ENCODE data around the gene PDGFD.

PDGFD gene

DNA sequence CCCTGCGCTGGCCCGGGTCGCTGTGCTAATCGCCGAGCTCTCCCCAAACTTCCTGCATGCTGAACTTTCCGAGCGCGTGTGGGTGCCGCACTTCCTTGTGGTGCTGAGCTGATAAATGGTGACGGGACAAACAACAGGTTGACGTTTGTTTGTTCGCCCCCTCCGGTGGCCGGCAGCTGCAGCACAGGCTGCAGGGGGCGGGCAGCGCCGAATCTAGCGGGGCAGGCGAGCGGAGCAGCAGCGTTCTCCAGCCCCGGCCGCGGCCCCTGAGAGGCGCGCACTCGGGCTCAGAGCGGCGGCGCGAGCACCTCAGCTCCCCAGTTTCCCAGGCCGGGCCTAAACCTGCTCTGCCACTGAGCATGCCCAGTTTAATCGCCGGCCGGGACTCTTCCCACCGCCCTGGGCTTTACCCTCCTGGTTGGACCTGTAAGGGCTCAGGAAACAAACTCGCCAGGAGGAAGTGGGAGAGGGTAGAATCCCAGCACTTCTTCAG, at the start of gene PDGFD:
Gene PDGFD, minus strand, starts transcription at position 120 of the 493 bp plus-strand sequence.
- peak within 1 kb of the TSS; percentile 53 for H3K4me3 ChIP-seq (ENCODE audit: low read depth, low read length)
- TF ChIP-seq, protein P1, sequence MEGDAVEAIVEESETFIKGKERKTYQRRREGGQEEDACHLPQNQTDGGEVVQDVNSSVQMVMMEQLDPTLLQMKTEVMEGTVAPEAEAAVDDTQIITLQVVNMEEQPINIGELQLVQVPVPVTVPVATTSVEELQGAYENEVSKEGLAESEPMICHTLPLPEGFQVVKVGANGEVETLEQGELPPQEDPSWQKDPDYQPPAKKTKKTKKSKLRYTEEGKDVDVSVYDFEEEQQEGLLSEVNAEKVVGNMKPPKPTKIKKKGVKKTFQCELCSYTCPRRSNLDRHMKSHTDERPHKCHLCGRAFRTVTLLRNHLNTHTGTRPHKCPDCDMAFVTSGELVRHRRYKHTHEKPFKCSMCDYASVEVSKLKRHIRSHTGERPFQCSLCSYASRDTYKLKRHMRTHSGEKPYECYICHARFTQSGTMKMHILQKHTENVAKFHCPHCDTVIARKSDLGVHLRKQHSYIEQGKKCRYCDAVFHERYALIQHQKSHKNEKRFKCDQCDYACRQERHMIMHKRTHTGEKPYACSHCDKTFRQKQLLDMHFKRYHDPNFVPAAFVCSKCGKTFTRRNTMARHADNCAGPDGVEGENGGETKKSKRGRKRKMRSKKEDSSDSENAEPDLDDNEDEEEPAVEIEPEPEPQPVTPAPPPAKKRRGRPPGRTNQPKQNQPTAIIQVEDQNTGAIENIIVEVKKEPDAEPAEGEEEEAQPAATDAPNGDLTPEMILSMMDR (IDR thresholded peaks at IDR 0.05; ENCODE audit: low read depth, low read length), result peak; percentile 47
- in situ Hi-C loops (cut with HindIII; ENCODE audit: low sequenced_read_pairs), result no loop called here
- peak; percentile 59 for DNase-seq (ENCODE audit: low read depth, low spot score)

DNA sequence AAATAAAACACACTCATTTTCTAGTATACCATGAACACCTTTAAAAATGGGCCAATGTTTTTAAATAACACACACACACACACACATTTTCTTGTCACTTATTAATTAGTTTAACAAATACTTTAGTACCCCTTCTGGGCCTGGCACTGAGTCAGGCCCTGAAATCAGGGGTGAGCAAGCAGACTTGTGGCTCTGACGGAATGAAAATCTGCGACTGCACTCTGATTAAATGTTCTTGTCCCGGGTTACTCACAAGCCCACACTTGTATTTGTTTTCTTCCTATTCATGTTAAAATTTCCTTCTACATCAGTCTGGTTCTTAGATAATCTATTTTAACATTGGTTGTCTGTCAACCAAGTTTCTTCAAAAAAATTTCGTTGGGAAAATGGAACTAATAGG, 43.0 kb upstream of the PDGFD start:
- DNase-seq (ENCODE audit: low read depth, low spot score), result no peak
- TF ChIP-seq, protein P1 (IDR thresholded peaks at IDR 0.05; ENCODE audit: low read depth, low read length), result no peak
- no peak overlapping the region for H3K4me3 ChIP-seq (ENCODE audit: low read depth, low read length)
- in situ Hi-C loops (cut with HindIII; ENCODE audit: low sequenced_read_pairs), result no loop called here

DNA sequence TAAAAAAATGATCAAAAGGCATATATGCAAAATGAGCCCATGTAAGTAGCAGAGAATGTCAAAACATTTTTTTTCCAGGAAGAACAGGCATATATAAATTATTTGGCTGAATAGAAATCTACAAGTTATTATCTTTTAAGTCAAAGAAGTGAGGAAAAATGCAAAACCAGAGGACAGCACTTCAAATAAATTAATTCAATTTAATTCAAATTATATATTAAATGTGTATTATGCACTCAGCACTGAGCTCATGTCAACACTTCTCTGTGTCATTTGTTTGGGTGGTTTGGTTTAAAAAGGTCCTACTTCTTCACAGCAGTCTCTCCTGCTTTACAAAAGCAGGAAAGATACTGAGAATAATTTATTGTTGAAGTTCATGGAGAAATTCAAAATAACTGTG, 41.9 kb upstream of the PDGFD start:
- in situ Hi-C loops (cut with HindIII; ENCODE audit: low sequenced_read_pairs), result no loop called here
- no peak for DNase-seq (ENCODE audit: low read depth, low spot score)
- no peak overlapping the region for H3K4me3 ChIP-seq (ENCODE audit: low read depth, low read length)
- TF ChIP-seq, protein P1 (IDR thresholded peaks at IDR 0.05; ENCODE audit: low read depth, low read length), result no peak

DNA sequence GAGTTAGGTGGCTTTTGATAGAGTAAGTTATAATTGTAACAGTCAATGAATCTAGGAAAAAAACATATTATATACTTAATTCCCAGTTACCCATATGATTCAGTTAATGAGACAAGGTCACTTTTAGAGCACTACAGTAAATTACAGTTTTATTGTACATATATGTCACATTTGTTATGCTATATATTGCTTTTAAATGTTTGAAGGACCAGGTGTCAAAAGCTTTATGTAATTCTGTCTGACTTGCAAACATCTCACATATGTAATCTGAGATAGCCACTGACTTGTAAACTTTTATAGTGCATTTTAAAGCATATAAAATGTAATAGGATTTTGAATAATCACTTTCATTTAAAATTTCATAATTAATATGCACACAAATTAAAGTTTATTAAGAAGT, 36.7 kb upstream of the PDGFD start:
- H3K4me3 ChIP-seq (ENCODE audit: low read depth, low read length), result no peak overlapping the region
- DNase-seq (ENCODE audit: low read depth, low spot score), result no peak
- TF ChIP-seq, protein P1 (IDR thresholded peaks at IDR 0.05; ENCODE audit: low read depth, low read length), result no peak
- in situ Hi-C loops (cut with HindIII; ENCODE audit: low sequenced_read_pairs), result no loop called here

DNA sequence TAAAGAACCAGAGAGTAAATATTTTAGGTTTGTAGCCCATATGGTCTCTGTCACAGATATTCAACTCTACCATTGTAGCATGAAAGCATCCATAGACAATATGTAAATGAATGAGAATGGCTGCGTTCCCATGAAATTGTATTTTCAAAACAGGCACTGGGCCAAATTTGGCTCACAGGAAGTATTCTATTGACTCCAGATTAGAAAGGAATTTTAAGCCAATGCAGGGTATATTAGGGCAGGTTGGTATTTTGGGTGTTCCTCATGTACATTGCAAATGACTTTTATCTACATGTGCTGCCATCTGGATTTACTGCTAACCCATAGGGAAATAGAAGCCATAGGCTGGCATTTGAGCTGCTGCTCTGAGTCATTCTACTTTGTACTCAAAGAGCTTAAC, 35.1 kb upstream of the PDGFD start:
- in situ Hi-C loops (cut with HindIII; ENCODE audit: low sequenced_read_pairs), result no loop called here
- TF ChIP-seq, protein P1 (IDR thresholded peaks at IDR 0.05; ENCODE audit: low read depth, low read length), result no peak
- DNase-seq (ENCODE audit: low read depth, low spot score), result no peak
- no peak overlapping the region for H3K4me3 ChIP-seq (ENCODE audit: low read depth, low read length)

DNA sequence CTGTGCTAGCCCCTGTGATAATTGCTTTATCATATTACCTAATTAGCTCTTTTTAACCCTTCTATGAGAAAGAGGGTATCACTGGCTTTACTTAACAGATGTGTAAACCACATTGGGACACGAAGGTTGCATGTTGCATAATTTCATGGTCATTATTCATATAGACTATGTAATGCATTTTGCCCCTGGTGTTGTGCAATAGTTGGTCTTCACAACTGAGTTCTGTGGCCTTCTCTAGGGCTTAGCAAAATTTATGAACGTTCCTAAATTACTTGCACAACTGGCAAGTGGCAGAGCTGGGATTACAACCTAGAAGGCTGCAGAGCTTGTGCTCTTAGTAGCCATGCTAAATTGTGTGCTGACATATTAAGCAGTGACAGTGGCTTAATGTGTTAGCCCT, 34.6 kb upstream of the PDGFD start:
- in situ Hi-C loops (cut with HindIII; ENCODE audit: low sequenced_read_pairs), result no loop called here
- no peak for DNase-seq (ENCODE audit: low read depth, low spot score)
- TF ChIP-seq, protein P1 (IDR thresholded peaks at IDR 0.05; ENCODE audit: low read depth, low read length), result no peak
- H3K4me3 ChIP-seq (ENCODE audit: low read depth, low read length), result no peak overlapping the region

DNA sequence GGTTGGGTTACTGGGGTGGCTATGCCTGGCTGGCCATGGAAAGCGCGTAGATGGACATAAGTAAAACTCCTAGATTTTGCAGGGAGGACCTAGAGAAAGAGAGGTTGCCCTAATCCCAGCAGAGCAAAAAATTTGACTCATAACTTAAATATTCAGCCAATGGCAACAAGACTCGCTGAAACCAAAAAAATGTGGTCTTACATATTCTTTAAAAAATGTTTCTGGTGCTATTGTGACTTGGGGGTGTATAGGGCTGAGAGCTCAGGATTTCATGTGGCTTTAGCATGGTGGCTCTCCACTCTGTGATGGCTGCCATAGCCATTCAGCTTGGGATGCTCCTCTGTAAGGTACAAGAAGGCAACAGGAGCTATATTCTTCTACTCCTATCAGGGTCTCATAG, 27.2 kb upstream of the PDGFD start:
- in situ Hi-C loops (cut with HindIII; ENCODE audit: low sequenced_read_pairs), result no loop called here
- DNase-seq (ENCODE audit: low read depth, low spot score), result peak; percentile 5
- TF ChIP-seq, protein P1 (IDR thresholded peaks at IDR 0.05; ENCODE audit: low read depth, low read length), result no peak
- H3K4me3 ChIP-seq (ENCODE audit: low read depth, low read length), result no peak overlapping the region

Data from astrocyte of the spinal cord (primary cell).